HCT116 (cell line): ENCODE results near the gene DNHD1. TPM values are rescaled to one million over a fixed set of nuclear protein-coding genes. Genes with fewer than 3 reads are reported as not detected.

Experiments used
- ATAC-seq: fragments of 200-7000 bp; cut with Tn5 transposase; 2 replicates; pipeline ENCODE4 v1.9.1; 2020; ENCODE audit warnings: mild to moderate bottlenecking, moderate library complexity
- BruUV-seq: library from RNA; stranded (reverse); fragments of 400-500 nt; replicated peaks from 2 replicates; lab custom pipeline; 2021; lab: Mats Ljungman, UMichigan
- CTCF ChIA-PET: fragments of 300-600 bp; sonication (Branson Sonifier 250); formaldehyde crosslinking; loops from one replicate; lab custom pipeline; 2021; ENCODE audit warnings: antibody characterized with exemption; lab: Charles Lee
- POLR2A ChIA-PET: fragments of 300-600, 350-600 bp; sonication (Branson Sonifier 250); formaldehyde crosslinking; loops from one replicate; lab custom pipeline; 2021; ENCODE audit warnings: antibody characterized with exemption; lab: Charles Lee
- RAD21 ChIA-PET, 2 experiments: fragments of 300-600 bp; sonication (Branson Sonifier 250); formaldehyde crosslinking; loops; one replicate each; lab custom pipeline; 2023; ENCODE audit warnings: low total read pairs in 2 of 2; ENCODE audit not compliant: uncharacterized antibody in 2 of 2, unreplicated experiment in 2 of 2, low non-redundant PET in 1 of 2; lab: Charles Lee
- DNase-seq: peaks from one replicate; pipeline ENCODE4 v3.0.0-alpha.2; 2010; ENCODE audit warnings: low read depth, low spot score
- H2AFZ ChIP-seq: fragments of 200-600 bp; shearing (Covaris generic), sonication (generic); 2 replicates; pipeline ENCODE4 v1.6.1; 2017; ENCODE audit warnings: low read depth, mixed run types, mixed read lengths, antibody characterized with exemption, low read length; ENCODE audit not compliant: poor library complexity, severe bottlenecking
- H3K27ac ChIP-seq: 2 replicates; pipeline ENCODE4 v1.5.1; 2012; ENCODE audit warnings: low read depth, low read length
- H3K27me3 ChIP-seq: fragments of 200-600 bp; sonication (generic); 2 replicates; pipeline ENCODE4 v1.6.1; 2016; ENCODE audit warnings: mixed run types, low read length, mixed read lengths; ENCODE audit not compliant: insufficient read depth
- H3K36me3 ChIP-seq, 2 experiments: fragments of 200-500 bp in 1 of 2; fragments of 200-600 bp in 1 of 2; sonication (Bioruptor generic) in 1 of 2; sonication (generic) in 1 of 2; 2 replicates each; pipeline versions ENCODE4 v1.5.1 to v1.6.1; 2014 to 2016; ENCODE audit warnings: low read length in 2 of 2, inconsistent platforms in 1 of 2, mixed read lengths in 1 of 2, mixed run types in 1 of 2; ENCODE audit not compliant: insufficient read depth in 2 of 2, control insufficient read depth in 1 of 2
- H3K4me1 ChIP-seq, 2 experiments: fragments of 200-600 bp in 1 of 2; sonication (generic) in 1 of 2; 2 replicates each; pipeline versions ENCODE4 v1.5.1 to v1.6.1; 2012 to 2017; ENCODE audit warnings: low read length in 2 of 2, inconsistent platforms in 1 of 2, mild to moderate bottlenecking in 1 of 2, mixed read lengths in 1 of 2, mixed run types in 1 of 2, moderate library complexity in 1 of 2; ENCODE audit not compliant: insufficient read depth in 2 of 2, control insufficient read depth in 1 of 2
- H3K4me2 ChIP-seq: fragments of 200-600 bp; sonication (generic); 2 replicates; pipeline ENCODE4 v1.6.1; 2017; ENCODE audit warnings: mixed run types, low read length, mixed read lengths
- H3K4me3 ChIP-seq, 2 experiments: fragments of 200-600 bp in 1 of 2; sonication (generic) in 1 of 2; replicated peaks in 1 of 2; 2 replicates each; pipeline ENCODE4 v1.5.1; 2011 to 2016; ENCODE audit warnings: low read length in 2 of 2, control low read depth in 1 of 2, low read depth in 1 of 2, mild to moderate bottlenecking in 1 of 2, mixed read lengths in 1 of 2, mixed run types in 1 of 2
- H3K79me2 ChIP-seq: fragments of 200-600 bp; sonication (generic); 2 replicates; pipeline ENCODE4 v1.6.1; 2017; ENCODE audit warnings: mild to moderate bottlenecking, mixed run types, low read length, moderate library complexity, mixed read lengths; ENCODE audit not compliant: insufficient read depth
- H3K9ac ChIP-seq: fragments of 200-600 bp; sonication (generic); 2 replicates; pipeline ENCODE4 v1.6.1; 2016; ENCODE audit warnings: low read length, mixed read lengths
- H3K9me2 ChIP-seq: fragments of 200-600 bp; sonication (generic), shearing (Covaris generic); 2 replicates; pipeline ENCODE4 v1.6.1; 2017; ENCODE audit warnings: mixed run types, mild to moderate bottlenecking, moderate library complexity; ENCODE audit not compliant: insufficient read depth
- H3K9me3 ChIP-seq, 2 experiments: fragments of 200-500 bp in 1 of 2; fragments of 200-600 bp in 1 of 2; sonication (Bioruptor generic) in 1 of 2; sonication (generic) in 1 of 2; 2 replicates each; pipeline ENCODE4 v1.6.1; 2014 to 2017; ENCODE audit warnings: low read length in 2 of 2, mixed read lengths in 2 of 2, inconsistent platforms in 1 of 2, low read depth in 1 of 2, mild to moderate bottlenecking in 1 of 2, mixed run types in 1 of 2, moderate library complexity in 1 of 2; ENCODE audit not compliant: control insufficient read depth in 1 of 2, insufficient read depth in 1 of 2
- H4K20me1 ChIP-seq: fragments of 200-600 bp; sonication (generic), shearing (Covaris generic); 2 replicates; pipeline ENCODE4 v1.6.1; 2017; ENCODE audit warnings: mixed run types, mild to moderate bottlenecking, moderate library complexity; ENCODE audit not compliant: insufficient read depth
- ATF3 ChIP-seq: IDR thresholded peaks from 2 replicates; pipeline ENCODE4 v1.6.1; 2012
- CBX3 ChIP-seq: IDR thresholded peaks from 2 replicates; pipeline ENCODE4 v1.6.1; 2012; ENCODE audit warnings: low read depth
- CEBPB ChIP-seq: IDR thresholded peaks from 2 replicates; pipeline ENCODE4 v1.6.1; 2012; ENCODE audit warnings: low read depth
- ELF1 ChIP-seq: IDR thresholded peaks from 2 replicates; pipeline ENCODE4 v1.6.1; 2012; ENCODE audit warnings: low read depth, borderline replicate concordance
- EZH2 ChIP-seq: fragments of 200-600 bp; sonication (generic); IDR thresholded peaks from 2 replicates; pipeline ENCODE4 v1.6.1; 2017; ENCODE audit warnings: antibody characterized with exemption, mixed run types
- EZH2phosphoT487 ChIP-seq: fragments of 200-600 bp; IDR thresholded peaks from 2 replicates; pipeline ENCODE4 v1.6.1; 2018; ENCODE audit warnings: antibody characterized with exemption, borderline replicate concordance
- FOSL1 ChIP-seq: IDR thresholded peaks from 2 replicates; pipeline ENCODE4 v1.6.1; 2012; ENCODE audit warnings: low read depth
- POLR2AphosphoS5 ChIP-seq: IDR thresholded peaks from 2 replicates; pipeline ENCODE4 v1.6.1; 2011; ENCODE audit warnings: mild to moderate bottlenecking, low read depth, low read length, moderate library complexity
- SRF ChIP-seq: IDR thresholded peaks from 2 replicates; pipeline ENCODE4 v1.6.1; 2012; ENCODE audit warnings: low read depth
- TCF7L2 ChIP-seq: IDR thresholded peaks from 2 replicates; pipeline ENCODE4 v1.7.0; 2011; ENCODE audit warnings: borderline replicate concordance, inconsistent platforms; ENCODE audit not compliant: insufficient read depth, insufficient read length; ENCODE audit errors: extremely low read depth
- ZBTB33 ChIP-seq: IDR thresholded peaks from 2 replicates; pipeline ENCODE4 v1.6.1; 2011; ENCODE audit warnings: mild to moderate bottlenecking, low read length, moderate library complexity; ENCODE audit not compliant: insufficient replicate concordance; ENCODE audit errors: extremely low read depth
- intact Hi-C: fragments of 100-400 bp; cut with micrococcal nuclease; formaldehyde crosslinking; loops from 2 replicates; pipeline ENCODE4 v1.10.0; 2022
- total RNA-seq: library from RNA; stranded (reverse); gene quantifications from one replicate; pipeline ENCODE4 v1.2.1, GENCODE V29; 2021; ENCODE audit not compliant: unreplicated experiment
- TF ChIP-seq, protein P1 (sequence below), 3 experiments: fragments of 200-600 bp in 1 of 3; sonication (generic) in 1 of 3; IDR thresholded peaks in 2 of 3; conservative IDR thresholded peaks in 1 of 3; 2 replicates each; pipeline ENCODE4 v1.5.1; 2012 to 2017; ENCODE audit warnings: low read depth in 2 of 3, low read length in 2 of 3, antibody characterized with exemption in 1 of 3, borderline replicate concordance in 1 of 3, control low read depth in 1 of 3, mild to moderate bottlenecking in 1 of 3, mixed read lengths in 1 of 3, mixed run types in 1 of 3, moderate library complexity in 1 of 3; ENCODE audit not compliant: insufficient read depth in 1 of 3

The DNHD1 gene
- total RNA-seq, 1 experiment from 2014 or later = 8.0 TPM

GRCh38 chr11:6574816-6575715, 78.0 kb downstream of the DNHD1 start:
- no peak overlapping the region for H3K4me3 ChIP-seq
- no peaks in the 10 kb centered on the region for H4K20me1 ChIP-seq
- H3K9me2 ChIP-seq = no peaks in the 10 kb centered on the region
- intact Hi-C loops = no loop called here
- H2AFZ ChIP-seq = no peak overlapping the region
- no peak overlapping the region for H3K4me2 ChIP-seq
- CTCF ChIA-PET = no interaction called here
- no peaks in the 10 kb centered on the region for H3K9me3 ChIP-seq
- no peak for ATAC-seq
- RAD21 ChIA-PET = no interaction called here
- no peaks in the 10 kb centered on the region for H3K36me3 ChIP-seq
- no peak for DNase-seq
- no peaks in the 10 kb centered on the region for H3K27me3 ChIP-seq
- no peak overlapping the region for H3K27ac ChIP-seq
- BruUV-seq = no TSS peak
- H3K4me1 ChIP-seq = no peaks in the 10 kb centered on the region
- no peak overlapping the region for H3K9ac ChIP-seq
- no peak for TF ChIP-seq ATF3
- TF ChIP-seq FOSL1 = no peak
- no peak for TF ChIP-seq POLR2AphosphoS5
- TF ChIP-seq CEBPB = no peak
- TF ChIP-seq, protein P1, sequence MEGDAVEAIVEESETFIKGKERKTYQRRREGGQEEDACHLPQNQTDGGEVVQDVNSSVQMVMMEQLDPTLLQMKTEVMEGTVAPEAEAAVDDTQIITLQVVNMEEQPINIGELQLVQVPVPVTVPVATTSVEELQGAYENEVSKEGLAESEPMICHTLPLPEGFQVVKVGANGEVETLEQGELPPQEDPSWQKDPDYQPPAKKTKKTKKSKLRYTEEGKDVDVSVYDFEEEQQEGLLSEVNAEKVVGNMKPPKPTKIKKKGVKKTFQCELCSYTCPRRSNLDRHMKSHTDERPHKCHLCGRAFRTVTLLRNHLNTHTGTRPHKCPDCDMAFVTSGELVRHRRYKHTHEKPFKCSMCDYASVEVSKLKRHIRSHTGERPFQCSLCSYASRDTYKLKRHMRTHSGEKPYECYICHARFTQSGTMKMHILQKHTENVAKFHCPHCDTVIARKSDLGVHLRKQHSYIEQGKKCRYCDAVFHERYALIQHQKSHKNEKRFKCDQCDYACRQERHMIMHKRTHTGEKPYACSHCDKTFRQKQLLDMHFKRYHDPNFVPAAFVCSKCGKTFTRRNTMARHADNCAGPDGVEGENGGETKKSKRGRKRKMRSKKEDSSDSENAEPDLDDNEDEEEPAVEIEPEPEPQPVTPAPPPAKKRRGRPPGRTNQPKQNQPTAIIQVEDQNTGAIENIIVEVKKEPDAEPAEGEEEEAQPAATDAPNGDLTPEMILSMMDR (IDR thresholded peaks at IDR 0.05 in 2 of 3, conservative IDR thresholded peaks at IDR 0.05 in 1 of 3; ENCODE audit: borderline replicate concordance in 1 of 3, insufficient read depth in 1 of 3, low read depth in 2 of 3, low read length in 2 of 3) = no peak
- no peak for TF ChIP-seq CBX3
- no peak for TF ChIP-seq ELF1
- TF ChIP-seq SRF = no peak
- no peak for TF ChIP-seq EZH2phosphoT487
- TF ChIP-seq EZH2 = no peak
- TF ChIP-seq ZBTB33 = no peak
- TF ChIP-seq TCF7L2 = no peak
- POLR2A ChIA-PET = interaction anchor here (0.6 kb wide), 1 partner anchor 101 kb away, joined by 3 read pairs; no protein-coding TSS in a partner anchor
- no peaks in the 10 kb centered on the region; the same call in 1 of the 2 replicates for H3K79me2 ChIP-seq
